Measurements from ENCODE around the gene SLC38A3.

Gene SLC38A3

DNA sequence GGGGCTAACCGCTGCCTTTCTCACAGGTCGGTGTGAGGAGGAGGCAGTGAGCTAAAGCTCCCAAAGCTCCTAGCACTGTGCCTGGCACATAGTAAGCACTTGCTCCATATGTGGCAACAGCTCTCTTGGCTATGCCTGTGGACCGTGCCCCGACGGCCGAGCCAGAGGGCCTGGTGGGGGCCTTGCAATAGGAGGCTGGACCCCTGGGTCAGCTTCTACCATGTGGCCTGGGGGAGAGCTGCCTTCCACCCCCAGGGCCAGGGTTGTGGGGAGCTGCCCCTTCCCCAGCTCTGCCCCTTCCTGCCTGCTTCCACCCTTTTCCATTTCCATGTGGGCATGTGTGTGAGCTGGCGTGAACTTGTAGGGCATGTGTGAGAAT, 30.6 kb upstream of the SLC38A3 start:
- no peak overlapping the region for H3K9ac ChIP-seq
- H3K27me3 ChIP-seq (ENCODE audit: insufficient read depth, low read depth), result peaks cover 9% of the 10 kb centered on the region; the same call in 1 of the 2 replicates
- no peak overlapping the region for H3K27ac ChIP-seq
- no peak overlapping the region for H2AFZ ChIP-seq (ENCODE audit: low read depth)
- H3K4me3 ChIP-seq (IDR thresholded peaks at IDR 0.05; ENCODE audit: insufficient read depth, low read depth, low read length), result no peak overlapping the region
- H3K79me2 ChIP-seq (ENCODE audit: insufficient read depth, low read depth), result no peaks in the 10 kb centered on the region
- H4K20me1 ChIP-seq (ENCODE audit: insufficient read depth), result no peaks in the 10 kb centered on the region
- no peak for TF ChIP-seq CTCF (conservative IDR thresholded peaks at IDR 0.05; ENCODE audit: low read depth, low read length)
- no peak overlapping the region for H3K4me2 ChIP-seq
- H3K36me3 ChIP-seq (ENCODE audit: insufficient read depth), result no peaks in the 10 kb centered on the region
- H3K4me1 ChIP-seq (ENCODE audit: low read depth, poor library complexity, severe bottlenecking), result no peaks in the 10 kb centered on the region

GRCh38 chr3:50174947-50175524, 30.0 kb upstream of the SLC38A3 start:
- Histone ChIP-seq H3K79me2 (ENCODE audit: insufficient read depth, low read depth) (no peaks in the 10 kb centered on the region), H3K27me3 (ENCODE audit: insufficient read depth, low read depth) (peaks cover 9% of the 10 kb centered on the region; the same call in 1 of the 2 replicates), H3K4me2 (no peak overlapping the region), H4K20me1 (ENCODE audit: insufficient read depth) (no peaks in the 10 kb centered on the region), H2AFZ (ENCODE audit: low read depth) (no peak overlapping the region), H3K4me1 (ENCODE audit: low read depth, poor library complexity, severe bottlenecking) (no peaks in the 10 kb centered on the region), H3K36me3 (ENCODE audit: insufficient read depth) (no peaks in the 10 kb centered on the region), H3K27ac (no peak overlapping the region), H3K9ac (no peak overlapping the region), H3K4me3 (IDR thresholded peaks at IDR 0.05; ENCODE audit: insufficient read depth, low read depth, low read length) (no peak overlapping the region)
- TF ChIP-seq CTCF (conservative IDR thresholded peaks at IDR 0.05; ENCODE audit: low read depth, low read length), result no peak

- Histone ChIP-seq H3K36me3 (ENCODE audit: insufficient read depth) (no peaks in the 10 kb centered on the region), H3K4me1 (ENCODE audit: low read depth, poor library complexity, severe bottlenecking) (no peaks in the 10 kb centered on the region), H3K27ac (no peak overlapping the region), H3K9ac (no peak overlapping the region), H2AFZ (ENCODE audit: low read depth) (no peak overlapping the region), H4K20me1 (ENCODE audit: insufficient read depth) (no peaks in the 10 kb centered on the region), H3K27me3 (ENCODE audit: insufficient read depth, low read depth) (peaks cover 12% of the 10 kb centered on the region; the same call in 1 of the 2 replicates), H3K4me3 (IDR thresholded peaks at IDR 0.05; ENCODE audit: insufficient read depth, low read depth, low read length) (no peak overlapping the region), H3K4me2 (no peak overlapping the region), H3K79me2 (ENCODE audit: insufficient read depth, low read depth) (no peaks in the 10 kb centered on the region)
- no peak for TF ChIP-seq CTCF (conservative IDR thresholded peaks at IDR 0.05; ENCODE audit: low read depth, low read length)
Measured at GRCh38 chr3:50177346-50177745, 27.7 kb upstream of the SLC38A3 start.

DNA sequence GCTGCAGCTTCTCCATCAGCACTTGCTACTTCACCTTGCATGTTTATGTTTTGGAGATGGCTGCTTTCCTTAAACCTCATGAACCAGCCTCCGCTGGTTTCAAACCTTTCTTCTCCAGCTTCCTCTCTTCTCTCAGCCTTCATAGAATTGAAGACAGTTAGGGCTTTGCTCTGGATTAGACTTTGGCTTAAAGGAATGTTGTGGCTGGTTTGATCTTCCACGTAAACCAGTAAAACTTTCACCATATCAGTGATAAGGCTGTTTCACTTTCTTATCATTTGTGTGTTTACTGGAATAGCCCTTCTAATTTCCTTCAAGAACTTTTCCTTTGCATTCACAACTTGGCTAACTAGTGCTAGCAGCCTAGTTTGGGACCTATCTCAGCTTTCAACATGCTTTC, 25.4 kb upstream of the SLC38A3 start:
- Histone ChIP-seq H3K9ac (no peak overlapping the region), H3K4me1 (ENCODE audit: low read depth, poor library complexity, severe bottlenecking) (no peaks in the 10 kb centered on the region), H3K79me2 (ENCODE audit: insufficient read depth, low read depth) (no peaks in the 10 kb centered on the region), H3K4me2 (no peak overlapping the region), H3K36me3 (ENCODE audit: insufficient read depth) (no peaks in the 10 kb centered on the region), H3K27me3 (ENCODE audit: insufficient read depth, low read depth) (peaks cover 12% of the 10 kb centered on the region; the same call in 1 of the 2 replicates), H2AFZ (ENCODE audit: low read depth) (no peak overlapping the region), H3K27ac (no peak overlapping the region), H4K20me1 (ENCODE audit: insufficient read depth) (no peaks in the 10 kb centered on the region), H3K4me3 (IDR thresholded peaks at IDR 0.05; ENCODE audit: insufficient read depth, low read depth, low read length) (no peak overlapping the region)
- TF ChIP-seq CTCF (conservative IDR thresholded peaks at IDR 0.05; ENCODE audit: low read depth, low read length), result no peak
